B cell (primary cell): ENCODE measurements around the gene POLD2. TPM values are rescaled to one million over a fixed set of nuclear protein-coding genes. Genes with fewer than 3 reads are reported as not detected.

Experiments
- ATAC-seq: fragments of 200-7000 bp; cut with Tn5 transposase; one replicate; pipeline ENCODE4 v1.10.0; 2021; ENCODE audit warnings: low read depth, mild to moderate bottlenecking, moderate number of reproducible peaks, moderate library complexity
- CTCF ChIA-PET: fragments of 350-600 bp; sonication (Branson Sonifier 250); formaldehyde crosslinking; loops from one replicate; lab custom pipeline; 2021; ENCODE audit warnings: antibody characterized with exemption, inconsistent platforms; lab: Charles Lee
- POLR2A ChIA-PET: fragments of 350-600 bp; sonication (Branson Sonifier 250); formaldehyde crosslinking; loops from one replicate; lab custom pipeline; 2021; ENCODE audit warnings: antibody characterized with exemption; lab: Charles Lee
- DNase-seq: peaks from one replicate; pipeline ENCODE4 v3.0.0; 2013
- H2AFZ ChIP-seq: 2 replicates; pipeline ENCODE4 v1.6.1; 2012; ENCODE audit warnings: mild to moderate bottlenecking, low read depth, low read length; ENCODE audit not compliant: insufficient read depth, poor library complexity, severe bottlenecking
- H3K27ac ChIP-seq, 2 donors: 1 replicate in 1 of 2; 2 replicates in 1 of 2; pipeline ENCODE4 v1.5.1; 2012 to 2013; ENCODE audit warnings: low read length in 2 of 2, mild to moderate bottlenecking in 2 of 2, moderate library complexity in 1 of 2
- H3K27me3 ChIP-seq, 4 experiments: fragments of 200-600 bp in 1 of 4; sonication (generic) in 1 of 4; replicated peaks in 1 of 4; 1 replicate in 2 of 4; 2 replicates in 2 of 4; pipeline versions ENCODE4 v1.6.1 to v1.7.0; 2013 to 2016; ENCODE audit warnings: low read length in 3 of 4, mild to moderate bottlenecking in 2 of 4, mixed read lengths in 1 of 4, moderate library complexity in 1 of 4; ENCODE audit not compliant: insufficient read depth in 4 of 4, control insufficient read depth in 3 of 4; ENCODE audit errors: control extremely low read depth in 1 of 4
- H3K36me3 ChIP-seq, 2 experiments: replicated peaks in 1 of 2; 1 replicate in 1 of 2; 2 replicates in 1 of 2; pipeline versions ENCODE4 v1.6.1 to v1.7.1; 2013; ENCODE audit warnings: low read length in 1 of 2; ENCODE audit not compliant: insufficient read depth in 2 of 2, control insufficient read depth in 1 of 2; ENCODE audit errors: control extremely low read depth in 1 of 2, extremely low read depth in 1 of 2
- H3K4me1 ChIP-seq, 2 donors: fragments of 200-600 bp in 1 of 2; sonication (generic) in 1 of 2; 1 replicate in 1 of 2; 2 replicates in 1 of 2; pipeline versions ENCODE4 v1.5.1 to v1.6.1; 2013 to 2017; ENCODE audit warnings: low read length in 2 of 2; ENCODE audit not compliant: control insufficient read depth in 2 of 2, insufficient read depth in 2 of 2
- H3K4me2 ChIP-seq: replicated peaks from 2 replicates; pipeline ENCODE3; 2012; ENCODE audit warnings: mild to moderate bottlenecking, low read depth, low read length; ENCODE audit not compliant: poor library complexity, severe bottlenecking
- H3K4me3 ChIP-seq, 5 experiments: fragments of 200-600 bp in 1 of 5; sonication (generic) in 1 of 5; 1 replicate in 3 of 5; 2 replicates in 2 of 5; pipeline versions ENCODE4 v1.5.1 to v1.7.0; 2011 to 2016; ENCODE audit warnings: low read length in 4 of 5, mild to moderate bottlenecking in 4 of 5, low read depth in 2 of 5, control low read depth in 1 of 5, moderate library complexity in 1 of 5; ENCODE audit not compliant: insufficient read depth in 1 of 5; ENCODE audit errors: control extremely low read depth in 1 of 5, extremely low read depth in 1 of 5
- H3K79me2 ChIP-seq: fragments of 200-600 bp; sonication (generic); one replicate; pipeline ENCODE4 v1.6.0; 2016; ENCODE audit warnings: low read length; ENCODE audit not compliant: control insufficient read depth, insufficient read depth
- H3K9ac ChIP-seq: fragments of 200-600 bp; sonication (generic); 2 replicates; pipeline ENCODE4 v1.6.1; 2017; ENCODE audit warnings: mild to moderate bottlenecking, low read length, moderate library complexity
- H3K9me3 ChIP-seq, 3 donors: one replicate each; pipeline versions ENCODE4 v1.6.1 to v1.7.1; 2013; ENCODE audit warnings: low read length in 2 of 3; ENCODE audit not compliant: control insufficient read depth in 2 of 3, insufficient read depth in 1 of 3; ENCODE audit errors: control extremely low read depth in 1 of 3
- H4K20me1 ChIP-seq: 2 replicates; pipeline ENCODE4 v1.6.0; 2012; ENCODE audit warnings: mild to moderate bottlenecking, low read length; ENCODE audit not compliant: insufficient read depth, control insufficient read depth, poor library complexity, severe bottlenecking
- H3K27ac Mint-ChIP-seq: one replicate; pipeline ENCODE4 v1.8.0; 2021; ENCODE audit warnings: mixed read lengths
- H3K27me3 Mint-ChIP-seq: one replicate; pipeline ENCODE4 v1.8.0; 2021; ENCODE audit warnings: mixed read lengths
- H3K4me1 Mint-ChIP-seq: one replicate; pipeline ENCODE4 v1.8.0; 2021; ENCODE audit warnings: mixed read lengths
- H3K4me3 Mint-ChIP-seq: one replicate; pipeline ENCODE4 v1.8.0; 2021; ENCODE audit warnings: mixed read lengths
- H3K9me3 Mint-ChIP-seq: one replicate; pipeline ENCODE4 v1.8.0; 2022; ENCODE audit warnings: mixed read lengths; ENCODE audit not compliant: insufficient read depth
- CTCF ChIP-seq: fragments of 200-600 bp; IDR thresholded peaks from one replicate; pipeline ENCODE4 v1.8.0; 2022; ENCODE audit warnings: antibody characterized with exemption, mild to moderate bottlenecking
- EZH2 ChIP-seq: IDR thresholded peaks from 2 replicates; pipeline ENCODE4 v1.6.1; 2012; ENCODE audit warnings: borderline replicate concordance, low read depth, mild to moderate bottlenecking, moderate library complexity, low read length; ENCODE audit not compliant: insufficient read depth, poor library complexity, severe bottlenecking
- WGBS: methylation state at CpG from one replicate; pipeline ENCODE4 v1.1.5; 2013; ENCODE audit warnings: missing lambda C conversion rate; ENCODE audit not compliant: insufficient coverage; 5-methylcytosine and 5-hydroxymethylcytosine counted together
- intact Hi-C: fragments of 100-400 bp; cut with micrococcal nuclease; formaldehyde crosslinking; loops from one replicate; pipeline ENCODE4 v1.10.0; 2022
- polyA plus RNA-seq: library from polyadenylated mRNA; depleted of rRNA; stranded (reverse); fragments of >200 nt; gene quantifications from 2 replicates; pipeline ENCODE4 v1.2.3, GENCODE V29; 2012
- total RNA-seq, 2 donors: library from RNA; stranded (reverse); fragments of 120-200 nt in 1 of 2; gene quantifications; 1 replicate in 1 of 2; 2 replicates in 1 of 2; pipeline versions ENCODE4 v1.2.3 to v1.2.4, GENCODE V29; 2013 to 2022

POLD2 gene
- total and polyA plus RNA-seq, 2 donors (not counting 1 experiment from before 2014, with no cell fraction given), result 73.6 to 86.7 TPM

GRCh38 chr7:44154703-44155102 is 31.4 kb upstream of the POLD2 start:
- DNase-seq (no peak), ATAC-seq (no peak)
- intact Hi-C loops, result no loop called here
- H3K27me3 Mint-ChIP-seq, result no peaks in the 10 kb centered on the region
- no peak overlapping the region for H3K4me3 Mint-ChIP-seq
- peaks cover 7% of the 10 kb centered on the region for H3K4me1 Mint-ChIP-seq
- H3K4me2 ChIP-seq, result no peak overlapping the region
- H3K4me3 ChIP-seq, result no peak overlapping the region
- CTCF ChIA-PET, result no interaction called here
- no peaks in the 10 kb centered on the region for H3K79me2 ChIP-seq
- TF ChIP-seq CTCF (no peak), EZH2 (no peak)
- H3K36me3 ChIP-seq, result no peaks in the 10 kb centered on the region
- peaks cover 0 to 11% of the 10 kb centered on the region in 2 donors for H3K4me1 ChIP-seq
- no peak overlapping the region for H2AFZ ChIP-seq
- POLR2A ChIA-PET, result no interaction called here
- H3K27me3 ChIP-seq, result no peaks in the 10 kb centered on the region
- 75% methylated on average over 2 of the region's 3 CpGs for WGBS
- no peak overlapping the region for H3K9ac ChIP-seq
- no peaks in the 10 kb centered on the region for H4K20me1 ChIP-seq
- no peak overlapping the region for H3K27ac ChIP-seq
- no peaks in the 10 kb centered on the region for H3K9me3 ChIP-seq
- no peak overlapping the region for H3K27ac Mint-ChIP-seq
- H3K9me3 Mint-ChIP-seq, result no peaks in the 10 kb centered on the region

- Histone ChIP-seq H4K20me1 (no peaks in the 10 kb centered on the region), H3K27me3 (no peaks in the 10 kb centered on the region), H3K27ac (no peak overlapping the region), H3K79me2 (no peaks in the 10 kb centered on the region), H3K9me3 (no peaks in the 10 kb centered on the region), H3K4me2 (no peak overlapping the region), H3K4me3 (no peak overlapping the region), H3K4me1 (peaks cover 0 to 11% of the 10 kb centered on the region in 2 donors), H3K36me3 (no peaks in the 10 kb centered on the region), H2AFZ (no peak overlapping the region), H3K9ac (no peak overlapping the region)
- 96% methylated on average over 5 of the region's 5 CpGs for WGBS
- ATAC-seq (no peak), DNase-seq (no peak)
- no peaks in the 10 kb centered on the region for H3K9me3 Mint-ChIP-seq
- H3K4me3 Mint-ChIP-seq, result no peak overlapping the region
- H3K27ac Mint-ChIP-seq, result no peak overlapping the region
- no peak for TF ChIP-seq CTCF
- no peak for TF ChIP-seq EZH2
- peaks cover 7% of the 10 kb centered on the region for H3K4me1 Mint-ChIP-seq
- CTCF ChIA-PET, result no interaction called here
- no peaks in the 10 kb centered on the region for H3K27me3 Mint-ChIP-seq
- POLR2A ChIA-PET, result no interaction called here
- intact Hi-C loops, result no loop called here
Observed at GRCh38 chr7:44153948-44154335, 30.6 kb upstream of the POLD2 start.
